WERI-Rb-1 (cell line): ENCODE measurements around the gene ITPR1.
A peak's percentile ranks its signal among the peaks of the same experiment; 100 is the strongest.

Experiments used
- DNase-seq: peaks from one replicate; pipeline ENCODE4 v3.0.0-alpha.2; 2020
- H3K27ac ChIP-seq: fragments of 250-450 bp; sonication (Bioruptor Pico); 2 replicates; pipeline ENCODE4 v1.5.1; 2020; ENCODE audit warnings: mild to moderate bottlenecking, moderate library complexity
- H3K27me3 ChIP-seq: fragments of 250-450 bp; sonication (Bioruptor Pico); 2 replicates; pipeline ENCODE4 v1.5.1; 2021; ENCODE audit warnings: mild to moderate bottlenecking, low read depth, moderate library complexity; ENCODE audit not compliant: insufficient read depth, severe bottlenecking
- H3K36me3 ChIP-seq: fragments of 250-450 bp; sonication (Bioruptor Pico); 2 replicates; pipeline ENCODE4 v1.5.1; 2020; ENCODE audit warnings: mild to moderate bottlenecking, moderate library complexity
- H3K4me3 ChIP-seq: 2 replicates; pipeline ENCODE4 v1.5.1; 2011; ENCODE audit warnings: low read depth, mild to moderate bottlenecking, control low read depth, low read length
- H3K9me3 ChIP-seq: fragments of 250-450 bp; sonication (Bioruptor Pico); 2 replicates; pipeline ENCODE4 v1.5.1; 2021; ENCODE audit warnings: mild to moderate bottlenecking, moderate library complexity; ENCODE audit not compliant: severe bottlenecking
- TF ChIP-seq, protein P1 (sequence below): IDR thresholded peaks from 2 replicates; pipeline ENCODE4 v1.5.1; 2011; ENCODE audit warnings: low read depth, mild to moderate bottlenecking, control low read depth, inconsistent platforms, low read length

ITPR1 gene

DNA sequence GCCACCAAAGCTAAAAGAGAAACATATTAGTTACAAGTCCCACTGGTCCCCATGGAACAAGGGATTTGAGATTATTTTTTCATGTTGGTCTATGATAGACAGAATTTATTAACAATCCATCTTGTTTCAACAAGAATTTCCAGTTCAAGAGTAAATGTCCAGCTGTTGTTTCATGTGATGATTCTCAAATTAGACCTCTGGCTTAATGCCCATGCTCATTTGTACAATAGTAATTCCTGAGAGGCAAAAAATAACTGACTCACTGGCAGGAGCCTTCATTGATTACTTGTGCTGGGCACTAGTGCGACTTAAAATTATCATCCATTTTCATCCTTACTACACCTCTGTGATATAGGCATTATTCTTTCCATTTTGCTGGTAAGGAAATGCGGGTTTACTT, 171.3 kb downstream of the ITPR1 start:
- DNase-seq = no peak
- TF ChIP-seq, protein P1, sequence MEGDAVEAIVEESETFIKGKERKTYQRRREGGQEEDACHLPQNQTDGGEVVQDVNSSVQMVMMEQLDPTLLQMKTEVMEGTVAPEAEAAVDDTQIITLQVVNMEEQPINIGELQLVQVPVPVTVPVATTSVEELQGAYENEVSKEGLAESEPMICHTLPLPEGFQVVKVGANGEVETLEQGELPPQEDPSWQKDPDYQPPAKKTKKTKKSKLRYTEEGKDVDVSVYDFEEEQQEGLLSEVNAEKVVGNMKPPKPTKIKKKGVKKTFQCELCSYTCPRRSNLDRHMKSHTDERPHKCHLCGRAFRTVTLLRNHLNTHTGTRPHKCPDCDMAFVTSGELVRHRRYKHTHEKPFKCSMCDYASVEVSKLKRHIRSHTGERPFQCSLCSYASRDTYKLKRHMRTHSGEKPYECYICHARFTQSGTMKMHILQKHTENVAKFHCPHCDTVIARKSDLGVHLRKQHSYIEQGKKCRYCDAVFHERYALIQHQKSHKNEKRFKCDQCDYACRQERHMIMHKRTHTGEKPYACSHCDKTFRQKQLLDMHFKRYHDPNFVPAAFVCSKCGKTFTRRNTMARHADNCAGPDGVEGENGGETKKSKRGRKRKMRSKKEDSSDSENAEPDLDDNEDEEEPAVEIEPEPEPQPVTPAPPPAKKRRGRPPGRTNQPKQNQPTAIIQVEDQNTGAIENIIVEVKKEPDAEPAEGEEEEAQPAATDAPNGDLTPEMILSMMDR = no peak
- H3K4me3 ChIP-seq = no peak overlapping the region
- H3K27me3 ChIP-seq = no peaks in the 10 kb centered on the region
- H3K9me3 ChIP-seq = no peaks in the 10 kb centered on the region
- H3K36me3 ChIP-seq = no peaks in the 10 kb centered on the region
- no peak overlapping the region for H3K27ac ChIP-seq

DNA sequence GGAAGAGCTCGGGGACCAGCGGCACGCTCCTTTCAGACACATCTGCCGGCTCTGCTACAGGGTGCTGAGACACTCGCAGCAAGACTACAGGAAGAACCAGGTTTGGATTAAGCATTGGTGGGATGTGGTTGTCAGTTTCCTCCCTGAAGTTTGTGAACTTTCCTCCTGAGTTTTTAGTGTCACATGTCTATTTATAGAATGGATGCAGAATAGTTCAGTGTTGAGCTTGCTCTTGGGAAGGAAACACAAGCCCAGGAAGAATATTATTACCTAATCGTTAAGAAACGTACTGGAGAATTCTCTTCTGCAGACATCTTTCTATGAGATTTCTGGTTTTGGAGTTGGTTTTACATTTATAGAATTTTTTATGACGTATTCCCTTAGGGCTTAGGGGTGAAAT, 172.0 kb downstream of the ITPR1 start:
- TF ChIP-seq, protein P1 = no peak
- Histone ChIP-seq H3K9me3 (no peaks in the 10 kb centered on the region), H3K4me3 (no peak overlapping the region), H3K27me3 (no peaks in the 10 kb centered on the region), H3K27ac (no peak overlapping the region), H3K36me3 (no peaks in the 10 kb centered on the region)
- no peak for DNase-seq

DNA sequence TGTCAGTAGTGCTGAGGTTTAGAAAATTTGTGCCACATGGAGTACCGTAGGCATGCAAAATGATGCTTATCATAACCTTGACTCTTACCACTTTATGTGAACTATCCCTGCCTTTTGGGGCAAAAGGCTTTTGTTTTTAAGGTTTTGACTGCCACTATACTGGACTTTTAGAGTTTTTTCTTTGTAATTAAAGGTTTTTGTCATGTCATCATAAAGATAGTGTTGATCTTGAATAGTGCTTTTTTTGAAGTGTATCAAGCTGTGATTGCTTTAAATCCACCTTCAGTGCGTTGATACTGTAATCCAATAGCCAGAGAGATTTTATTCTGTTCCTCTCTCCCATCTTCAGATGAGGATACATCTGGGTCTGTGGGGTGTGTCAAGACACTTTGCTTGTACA, 172.9 kb downstream of the ITPR1 start:
- H3K36me3 ChIP-seq = no peaks in the 10 kb centered on the region
- H3K9me3 ChIP-seq = no peaks in the 10 kb centered on the region
- H3K27ac ChIP-seq = no peak overlapping the region
- no peak for DNase-seq
- TF ChIP-seq, protein P1 = no peak
- no peaks in the 10 kb centered on the region for H3K27me3 ChIP-seq
- no peak overlapping the region for H3K4me3 ChIP-seq

DNA sequence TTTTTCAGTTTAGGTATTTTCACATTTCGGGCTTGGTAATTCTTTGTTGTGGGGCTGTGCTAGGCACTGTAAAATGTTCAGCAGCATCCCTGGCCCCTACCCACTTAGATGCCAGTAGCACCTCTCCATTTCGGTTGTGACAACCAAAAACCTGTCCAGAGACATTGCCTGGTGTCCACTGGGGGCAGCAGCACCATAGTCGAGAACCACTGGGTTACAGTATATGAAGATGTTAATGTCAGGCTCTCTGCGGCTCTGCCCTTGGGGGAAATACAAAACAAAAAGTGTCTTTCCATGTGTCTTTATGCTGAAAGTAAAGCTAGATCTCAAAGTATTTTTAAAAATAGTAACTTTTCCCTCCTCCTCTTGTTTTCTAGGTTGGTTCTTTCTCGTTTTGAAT, 177.2 kb downstream of the ITPR1 start:
- TF ChIP-seq, protein P1 = peak; percentile 44
- H3K27me3 ChIP-seq = no peaks in the 10 kb centered on the region
- H3K4me3 ChIP-seq = no peak overlapping the region
- no peaks in the 10 kb centered on the region for H3K36me3 ChIP-seq
- no peaks in the 10 kb centered on the region for H3K9me3 ChIP-seq
- no peak overlapping the region for H3K27ac ChIP-seq
- peak; percentile 27 for DNase-seq

GRCh38 chr3:4672725-4673275, 179.7 kb downstream of the ITPR1 start:
- Histone ChIP-seq H3K9me3 (no peaks in the 10 kb centered on the region), H3K27ac (no peak overlapping the region), H3K36me3 (no peaks in the 10 kb centered on the region), H3K27me3 (no peaks in the 10 kb centered on the region), H3K4me3 (no peak overlapping the region)
- no peak for DNase-seq
- TF ChIP-seq, protein P1 = no peak

DNA sequence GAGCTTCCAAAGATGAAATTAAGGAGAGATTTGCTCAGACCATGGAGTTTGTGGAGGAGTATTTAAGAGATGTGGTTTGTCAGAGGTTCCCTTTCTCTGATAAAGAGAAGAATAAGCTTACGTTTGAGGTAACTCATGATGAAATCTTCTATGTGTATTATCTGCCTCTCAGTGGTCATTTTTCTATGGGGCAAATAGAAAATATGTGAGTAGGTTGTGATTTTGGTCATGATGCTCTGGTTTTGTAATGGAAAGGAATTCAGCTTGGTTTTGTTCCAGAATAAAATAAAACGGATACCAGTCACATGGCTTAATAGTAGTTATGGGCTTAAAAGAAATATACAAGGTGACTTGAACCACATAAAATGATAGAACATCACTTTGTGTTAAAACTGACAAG, 181.1 kb downstream of the ITPR1 start:
- Histone ChIP-seq H3K27ac (no peak overlapping the region), H3K9me3 (no peaks in the 10 kb centered on the region), H3K36me3 (no peaks in the 10 kb centered on the region), H3K4me3 (no peak overlapping the region), H3K27me3 (no peaks in the 10 kb centered on the region)
- TF ChIP-seq, protein P1 = no peak
- DNase-seq = no peak
